Measurements from ENCODE around the gene AUNIP. TPM values are rescaled to one million over a fixed set of nuclear protein-coding genes. Genes with fewer than 3 reads are reported as not detected.

Gene AUNIP
- total and polyA plus RNA-seq, 10 donors: 0.07 to 1.3 (median 0.61) TPM; not detected in 3

DNA sequence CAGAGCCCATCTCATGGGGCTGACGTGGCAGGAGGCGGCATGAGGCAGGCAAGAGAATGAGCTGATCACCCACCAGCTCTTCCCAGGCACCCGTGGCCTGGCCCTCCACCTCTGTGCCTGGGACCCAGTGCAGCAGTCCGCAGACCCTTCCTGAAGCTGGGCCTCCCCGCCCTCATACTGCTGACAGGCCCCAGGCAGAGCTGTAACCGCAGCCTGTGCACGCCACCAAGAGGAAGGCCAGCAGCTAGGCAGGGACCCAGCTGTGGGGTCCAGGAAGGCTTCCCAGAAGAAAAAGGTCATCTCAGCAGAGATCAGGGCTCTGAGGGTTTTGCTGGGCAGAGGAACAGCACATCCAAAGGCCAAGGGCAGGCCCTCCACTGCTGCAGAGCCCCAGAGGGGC lies 49.3 kb downstream of the AUNIP start:
- intact Hi-C loops (cut with DNase I; ENCODE audit: low total_unique reads): loop anchor here (10.0 kb wide), 1 partner anchor 285 kb away; no protein-coding TSS in a partner anchor
- H3K27me3 ChIP-seq (replicated peaks in 1 of 7): no peaks in the 10 kb centered on the region
- no peak overlapping the region for H3K4me3 ChIP-seq
- H3K36me3 ChIP-seq: peaks cover 0 to 95% (median 33%) of the 10 kb centered on the region in 6 donors
- no peak for DNase-seq
- H3K9me3 ChIP-seq: no peaks in the 10 kb centered on the region
- peak overlapping the region in 3 of 8 donors; percentile 5 to 18 (median 7) for H3K27ac ChIP-seq
- peaks cover 16 to 67% (median 57%) of the 10 kb centered on the region in 6 donors for H3K4me1 ChIP-seq
- TF ChIP-seq, protein P1, sequence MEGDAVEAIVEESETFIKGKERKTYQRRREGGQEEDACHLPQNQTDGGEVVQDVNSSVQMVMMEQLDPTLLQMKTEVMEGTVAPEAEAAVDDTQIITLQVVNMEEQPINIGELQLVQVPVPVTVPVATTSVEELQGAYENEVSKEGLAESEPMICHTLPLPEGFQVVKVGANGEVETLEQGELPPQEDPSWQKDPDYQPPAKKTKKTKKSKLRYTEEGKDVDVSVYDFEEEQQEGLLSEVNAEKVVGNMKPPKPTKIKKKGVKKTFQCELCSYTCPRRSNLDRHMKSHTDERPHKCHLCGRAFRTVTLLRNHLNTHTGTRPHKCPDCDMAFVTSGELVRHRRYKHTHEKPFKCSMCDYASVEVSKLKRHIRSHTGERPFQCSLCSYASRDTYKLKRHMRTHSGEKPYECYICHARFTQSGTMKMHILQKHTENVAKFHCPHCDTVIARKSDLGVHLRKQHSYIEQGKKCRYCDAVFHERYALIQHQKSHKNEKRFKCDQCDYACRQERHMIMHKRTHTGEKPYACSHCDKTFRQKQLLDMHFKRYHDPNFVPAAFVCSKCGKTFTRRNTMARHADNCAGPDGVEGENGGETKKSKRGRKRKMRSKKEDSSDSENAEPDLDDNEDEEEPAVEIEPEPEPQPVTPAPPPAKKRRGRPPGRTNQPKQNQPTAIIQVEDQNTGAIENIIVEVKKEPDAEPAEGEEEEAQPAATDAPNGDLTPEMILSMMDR (IDR thresholded peaks at IDR 0.05 in 8 of 11, conservative IDR thresholded peaks at IDR 0.05 in 3 of 11): no peak
- TF ChIP-seq POLR2AphosphoS5 (IDR thresholded peaks at IDR 0.05) (peak in 1 of 3 donors; percentile 4), POLR2A (IDR thresholded peaks at IDR 0.05) (no peak)
- 78 to 86% (median 79%) methylated on average over 6 to 7 of the region's 7 CpGs for WGBS, 5 donors

DNA sequence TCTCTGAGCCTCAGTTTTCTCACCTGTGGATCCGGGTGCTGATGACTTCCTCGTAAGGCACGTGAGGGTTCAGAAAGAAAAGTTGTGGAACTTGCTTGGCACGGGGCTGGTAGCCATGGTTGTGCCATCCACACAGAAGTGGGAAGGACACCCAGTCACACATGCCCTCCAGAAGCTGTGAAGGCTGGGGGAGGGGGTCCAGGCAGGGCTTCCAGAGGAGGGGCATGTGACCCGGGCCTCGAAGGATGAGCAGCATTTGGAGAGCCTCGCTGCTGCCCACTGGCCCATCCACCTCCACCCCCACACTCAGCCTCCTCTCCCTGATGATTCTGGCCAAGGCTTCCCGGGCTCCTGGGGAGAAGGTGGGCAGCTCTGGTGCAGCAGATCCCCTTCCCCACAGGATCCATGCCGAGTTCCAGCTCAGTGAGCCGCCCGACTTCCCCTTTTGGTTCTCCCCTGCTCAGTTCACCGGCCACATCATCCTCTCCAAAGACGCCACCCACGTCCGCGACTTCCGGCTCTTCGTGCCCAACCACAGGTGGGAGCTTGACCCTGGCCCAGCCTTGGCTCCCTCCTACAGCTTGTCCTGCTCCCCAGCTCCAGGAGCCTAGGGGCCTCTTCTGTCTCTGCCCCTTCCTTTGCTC lies 49.9 kb downstream of the AUNIP start:
- no peaks in the 10 kb centered on the region for H3K27me3 ChIP-seq (replicated peaks in 1 of 7)
- intact Hi-C loops (cut with DNase I; ENCODE audit: low total_unique reads): loop anchor here (10.0 kb wide), 1 partner anchor 285 kb away; no protein-coding TSS in a partner anchor
- peak overlapping the region in 2 of 8 donors; percentile 5 to 18 for H3K27ac ChIP-seq

DNA sequence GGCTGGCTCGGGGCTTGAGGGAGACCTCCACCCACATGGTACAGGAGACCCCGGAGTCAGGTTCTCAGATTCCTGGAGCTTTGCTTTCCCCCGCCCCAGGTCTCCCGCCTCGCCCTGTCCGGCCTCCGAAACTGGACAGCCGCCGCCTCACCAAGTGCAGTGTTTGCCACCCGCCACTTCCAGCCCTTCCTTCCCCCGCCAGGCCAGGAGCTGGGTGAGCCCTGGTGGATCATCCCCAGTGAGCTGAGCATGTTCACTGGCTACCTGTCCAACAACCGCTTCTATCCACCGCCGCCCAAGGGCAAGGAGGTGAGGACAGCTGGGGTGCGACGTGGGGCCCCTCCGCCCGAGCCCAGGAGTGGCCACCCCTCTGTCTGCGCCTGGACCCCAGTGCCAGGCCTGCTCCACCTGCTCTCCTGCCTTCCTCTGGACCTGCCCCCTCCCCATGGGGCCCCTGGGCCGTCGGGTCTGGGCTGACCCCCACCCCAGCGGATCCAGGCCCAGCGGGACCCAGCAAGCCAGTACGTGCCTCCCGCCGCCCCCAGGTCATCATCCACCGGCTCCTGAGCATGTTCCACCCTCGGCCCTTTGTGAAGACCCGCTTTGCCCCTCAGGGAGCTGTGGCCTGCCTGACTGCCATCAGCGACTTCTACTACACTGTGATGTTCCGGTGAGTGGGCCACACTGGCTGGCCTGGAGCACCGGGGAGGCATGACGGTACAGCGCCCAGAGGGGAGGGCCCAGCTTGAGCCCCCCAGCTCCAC lies 50.6 kb downstream of the AUNIP start:
- WGBS, 5 donors: 84 to 92% (median 89%) methylated on average over 23 to 34 of the region's 34 CpGs
- peak overlapping the region in 1 of 8 donors; percentile 7 for H3K4me3 ChIP-seq
- intact Hi-C loops (cut with DNase I; ENCODE audit: low total_unique reads): loop anchor here (10.0 kb wide), 1 partner anchor 284 kb away; no protein-coding TSS in a partner anchor
- H3K27ac ChIP-seq: peak overlapping the region in 3 of 8 donors; percentile 18 to 72 (median 64)
- DNase-seq: no peak
- peaks cover 0 to 85% (median 20%) of the 10 kb centered on the region in 6 donors for H3K36me3 ChIP-seq
- no peaks in the 10 kb centered on the region for H3K9me3 ChIP-seq
- H3K27me3 ChIP-seq (replicated peaks in 1 of 7): no peaks in the 10 kb centered on the region
- H3K4me1 ChIP-seq: peaks cover 16 to 80% (median 68%) of the 10 kb centered on the region in 6 donors
- TF ChIP-seq, protein P1 (IDR thresholded peaks at IDR 0.05 in 8 of 11, conservative IDR thresholded peaks at IDR 0.05 in 3 of 11): no peak
- TF ChIP-seq POLR2AphosphoS5 (IDR thresholded peaks at IDR 0.05) (no peak), POLR2A (IDR thresholded peaks at IDR 0.05) (no peak)

More for the DNA sequence above, 49.9 kb downstream of the AUNIP start:
- DNase-seq: no peak
- H3K4me3 ChIP-seq: peak overlapping the region in 1 of 8 donors; percentile 7
- 55 to 65% (median 63%) methylated on average over 10 to 18 of the region's 18 CpGs for WGBS, 5 donors
- peaks cover 16 to 72% (median 62%) of the 10 kb centered on the region in 6 donors for H3K4me1 ChIP-seq
- H3K9me3 ChIP-seq: no peaks in the 10 kb centered on the region
- H3K36me3 ChIP-seq: peaks cover 0 to 92% (median 27%) of the 10 kb centered on the region in 6 donors
- TF ChIP-seq POLR2A (IDR thresholded peaks at IDR 0.05): no peak
- peak in 2 of 3 donors; percentile 34 to 45 for TF ChIP-seq POLR2AphosphoS5 (IDR thresholded peaks at IDR 0.05)
- TF ChIP-seq, protein P1 (IDR thresholded peaks at IDR 0.05 in 8 of 11, conservative IDR thresholded peaks at IDR 0.05 in 3 of 11): no peak
